Measurements from ENCODE around the gene LTO1.

DNA sequence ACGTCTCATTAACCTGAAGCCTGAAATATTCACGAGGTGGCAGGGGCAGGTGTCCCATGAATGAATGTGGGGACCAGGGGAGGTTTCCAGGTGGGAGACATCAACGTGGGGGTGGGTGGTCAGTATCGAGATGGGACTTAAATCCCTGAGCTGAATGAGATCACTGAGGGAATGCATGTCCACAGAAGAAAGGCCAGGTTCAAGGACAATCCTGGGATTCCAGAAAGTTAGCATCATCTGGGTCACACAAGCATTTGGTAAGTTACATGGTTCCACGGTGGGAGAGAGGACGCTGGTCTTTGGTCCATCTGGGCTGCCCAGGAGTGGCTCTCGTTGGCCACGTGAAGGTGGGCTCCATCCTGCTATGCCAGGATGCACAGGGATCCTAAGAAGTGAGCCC lies 56.9 kb downstream of the LTO1 start:
- TF ChIP-seq, protein P1, sequence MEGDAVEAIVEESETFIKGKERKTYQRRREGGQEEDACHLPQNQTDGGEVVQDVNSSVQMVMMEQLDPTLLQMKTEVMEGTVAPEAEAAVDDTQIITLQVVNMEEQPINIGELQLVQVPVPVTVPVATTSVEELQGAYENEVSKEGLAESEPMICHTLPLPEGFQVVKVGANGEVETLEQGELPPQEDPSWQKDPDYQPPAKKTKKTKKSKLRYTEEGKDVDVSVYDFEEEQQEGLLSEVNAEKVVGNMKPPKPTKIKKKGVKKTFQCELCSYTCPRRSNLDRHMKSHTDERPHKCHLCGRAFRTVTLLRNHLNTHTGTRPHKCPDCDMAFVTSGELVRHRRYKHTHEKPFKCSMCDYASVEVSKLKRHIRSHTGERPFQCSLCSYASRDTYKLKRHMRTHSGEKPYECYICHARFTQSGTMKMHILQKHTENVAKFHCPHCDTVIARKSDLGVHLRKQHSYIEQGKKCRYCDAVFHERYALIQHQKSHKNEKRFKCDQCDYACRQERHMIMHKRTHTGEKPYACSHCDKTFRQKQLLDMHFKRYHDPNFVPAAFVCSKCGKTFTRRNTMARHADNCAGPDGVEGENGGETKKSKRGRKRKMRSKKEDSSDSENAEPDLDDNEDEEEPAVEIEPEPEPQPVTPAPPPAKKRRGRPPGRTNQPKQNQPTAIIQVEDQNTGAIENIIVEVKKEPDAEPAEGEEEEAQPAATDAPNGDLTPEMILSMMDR (conservative IDR thresholded peaks at IDR 0.05 in 1 of 2, IDR thresholded peaks at IDR 0.05 in 1 of 2; ENCODE audit: extremely low read depth in 1 of 2, insufficient read depth in 1 of 2, low read depth in 1 of 2, low read length in 2 of 2), result no peak
- no peak for TF ChIP-seq EZH2 (IDR thresholded peaks at IDR 0.05; ENCODE audit: borderline replicate concordance, low read length)

Data from mammary epithelial cell (primary cell).